ENCODE data around the gene DOCK9.

Gene DOCK9, protein sequence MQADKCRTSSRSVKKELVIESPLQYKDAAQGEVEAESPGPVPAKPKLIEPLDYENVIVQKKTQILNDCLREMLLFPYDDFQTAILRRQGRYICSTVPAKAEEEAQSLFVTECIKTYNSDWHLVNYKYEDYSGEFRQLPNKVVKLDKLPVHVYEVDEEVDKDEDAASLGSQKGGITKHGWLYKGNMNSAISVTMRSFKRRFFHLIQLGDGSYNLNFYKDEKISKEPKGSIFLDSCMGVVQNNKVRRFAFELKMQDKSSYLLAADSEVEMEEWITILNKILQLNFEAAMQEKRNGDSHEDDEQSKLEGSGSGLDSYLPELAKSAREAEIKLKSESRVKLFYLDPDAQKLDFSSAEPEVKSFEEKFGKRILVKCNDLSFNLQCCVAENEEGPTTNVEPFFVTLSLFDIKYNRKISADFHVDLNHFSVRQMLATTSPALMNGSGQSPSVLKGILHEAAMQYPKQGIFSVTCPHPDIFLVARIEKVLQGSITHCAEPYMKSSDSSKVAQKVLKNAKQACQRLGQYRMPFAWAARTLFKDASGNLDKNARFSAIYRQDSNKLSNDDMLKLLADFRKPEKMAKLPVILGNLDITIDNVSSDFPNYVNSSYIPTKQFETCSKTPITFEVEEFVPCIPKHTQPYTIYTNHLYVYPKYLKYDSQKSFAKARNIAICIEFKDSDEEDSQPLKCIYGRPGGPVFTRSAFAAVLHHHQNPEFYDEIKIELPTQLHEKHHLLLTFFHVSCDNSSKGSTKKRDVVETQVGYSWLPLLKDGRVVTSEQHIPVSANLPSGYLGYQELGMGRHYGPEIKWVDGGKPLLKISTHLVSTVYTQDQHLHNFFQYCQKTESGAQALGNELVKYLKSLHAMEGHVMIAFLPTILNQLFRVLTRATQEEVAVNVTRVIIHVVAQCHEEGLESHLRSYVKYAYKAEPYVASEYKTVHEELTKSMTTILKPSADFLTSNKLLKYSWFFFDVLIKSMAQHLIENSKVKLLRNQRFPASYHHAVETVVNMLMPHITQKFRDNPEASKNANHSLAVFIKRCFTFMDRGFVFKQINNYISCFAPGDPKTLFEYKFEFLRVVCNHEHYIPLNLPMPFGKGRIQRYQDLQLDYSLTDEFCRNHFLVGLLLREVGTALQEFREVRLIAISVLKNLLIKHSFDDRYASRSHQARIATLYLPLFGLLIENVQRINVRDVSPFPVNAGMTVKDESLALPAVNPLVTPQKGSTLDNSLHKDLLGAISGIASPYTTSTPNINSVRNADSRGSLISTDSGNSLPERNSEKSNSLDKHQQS (N-terminal part only)

DNA sequence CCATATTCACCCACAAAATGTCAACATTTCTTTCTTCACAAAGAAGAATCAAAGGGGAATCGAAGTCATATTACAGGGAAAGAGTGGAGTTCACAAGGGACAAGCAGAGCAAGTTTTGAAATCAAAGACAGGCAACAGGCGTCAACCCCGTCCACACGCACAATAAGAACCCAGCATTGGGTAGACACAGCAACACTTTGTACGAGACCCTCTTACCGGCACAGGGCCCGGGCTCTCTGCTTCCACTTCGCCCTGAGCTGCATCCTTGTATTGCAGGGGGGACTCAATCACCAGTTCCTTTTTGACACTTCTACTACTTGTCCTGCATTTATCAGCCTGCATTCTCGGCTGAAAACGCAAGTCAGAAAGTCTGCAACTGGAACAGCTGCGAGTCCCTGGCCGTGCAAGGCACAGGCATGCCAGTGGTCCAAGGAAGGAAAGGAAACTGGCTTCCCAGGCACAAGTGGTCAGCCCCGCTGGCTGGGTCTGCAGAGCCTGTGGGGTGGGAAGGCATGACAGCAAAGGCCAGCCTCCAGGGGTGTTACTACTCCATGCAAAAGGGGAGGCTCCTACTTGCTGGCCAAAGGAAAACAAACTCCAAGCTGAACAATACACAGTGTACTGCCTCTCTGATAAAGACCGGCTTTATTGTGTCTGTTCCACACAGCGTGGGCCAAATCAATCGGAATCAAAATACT is at the start of gene DOCK9:
Gene DOCK9, minus strand, starts transcription at position 497 of the 698 bp plus-strand sequence. Its CDS starts 155 bp downstream, at position 342.
- TF ChIP-seq, protein P1, sequence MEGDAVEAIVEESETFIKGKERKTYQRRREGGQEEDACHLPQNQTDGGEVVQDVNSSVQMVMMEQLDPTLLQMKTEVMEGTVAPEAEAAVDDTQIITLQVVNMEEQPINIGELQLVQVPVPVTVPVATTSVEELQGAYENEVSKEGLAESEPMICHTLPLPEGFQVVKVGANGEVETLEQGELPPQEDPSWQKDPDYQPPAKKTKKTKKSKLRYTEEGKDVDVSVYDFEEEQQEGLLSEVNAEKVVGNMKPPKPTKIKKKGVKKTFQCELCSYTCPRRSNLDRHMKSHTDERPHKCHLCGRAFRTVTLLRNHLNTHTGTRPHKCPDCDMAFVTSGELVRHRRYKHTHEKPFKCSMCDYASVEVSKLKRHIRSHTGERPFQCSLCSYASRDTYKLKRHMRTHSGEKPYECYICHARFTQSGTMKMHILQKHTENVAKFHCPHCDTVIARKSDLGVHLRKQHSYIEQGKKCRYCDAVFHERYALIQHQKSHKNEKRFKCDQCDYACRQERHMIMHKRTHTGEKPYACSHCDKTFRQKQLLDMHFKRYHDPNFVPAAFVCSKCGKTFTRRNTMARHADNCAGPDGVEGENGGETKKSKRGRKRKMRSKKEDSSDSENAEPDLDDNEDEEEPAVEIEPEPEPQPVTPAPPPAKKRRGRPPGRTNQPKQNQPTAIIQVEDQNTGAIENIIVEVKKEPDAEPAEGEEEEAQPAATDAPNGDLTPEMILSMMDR (IDR thresholded peaks at IDR 0.05) = no peak
- H3K4me3 ChIP-seq (ENCODE audit: low read depth, low read length) = peak within 1 kb of the TSS; percentile 17
- H3K9ac ChIP-seq = no peak within 1 kb of the TSS
- no peaks in the 10 kb centered on the region for H3K9me3 ChIP-seq (ENCODE audit: control insufficient read depth, low read length)
- no peak within 1 kb of the TSS for H3K4me2 ChIP-seq (ENCODE audit: low read length)
- H3K27me3 ChIP-seq (ENCODE audit: control insufficient read depth, insufficient read depth, low read length) = no peaks in the 10 kb centered on the region
- H3K27ac ChIP-seq = peak within 1 kb of the TSS; percentile 53
- no peak within 1 kb of the TSS for H2AFZ ChIP-seq
- peaks cover 2% of the 10 kb centered on the region for H3K4me1 ChIP-seq
- peaks cover 2% of the 10 kb centered on the region for H3K79me2 ChIP-seq
- no peaks in the 10 kb centered on the region for H3K36me3 ChIP-seq (ENCODE audit: control insufficient read depth, insufficient read depth, low read length)

DNA sequence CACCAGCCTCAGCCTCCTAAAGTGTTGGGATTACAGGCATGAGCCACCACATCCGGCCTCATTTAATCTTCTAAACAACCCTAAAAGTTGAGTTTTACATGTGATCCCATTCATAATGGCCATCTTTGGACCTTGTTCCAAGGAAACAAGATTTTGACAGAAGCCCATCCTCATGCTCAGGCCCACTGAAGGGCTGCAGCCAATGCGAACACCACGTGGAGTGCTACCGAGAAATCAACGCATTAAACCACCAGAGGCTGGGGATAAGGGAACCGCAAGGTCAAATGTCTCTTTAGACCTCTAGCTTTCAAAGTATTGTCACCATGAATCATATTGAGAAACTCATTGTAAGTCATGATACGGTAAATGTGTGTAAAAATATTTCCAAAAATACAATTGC is 49.4 kb upstream of the DOCK9 start:
- H3K9me3 ChIP-seq (ENCODE audit: control insufficient read depth, low read length) = no peaks in the 10 kb centered on the region
- TF ChIP-seq, protein P1 (IDR thresholded peaks at IDR 0.05) = no peak
- peaks cover 6% of the 10 kb centered on the region for H3K79me2 ChIP-seq
- H3K9ac ChIP-seq = no peak overlapping the region
- no peak overlapping the region for H3K27ac ChIP-seq
- H3K4me3 ChIP-seq (ENCODE audit: low read depth, low read length) = no peak overlapping the region
- no peak overlapping the region for H2AFZ ChIP-seq
- peaks cover 6% of the 10 kb centered on the region for H3K4me1 ChIP-seq
- no peaks in the 10 kb centered on the region for H3K36me3 ChIP-seq (ENCODE audit: control insufficient read depth, insufficient read depth, low read length)
- H3K4me2 ChIP-seq (ENCODE audit: low read length) = no peak overlapping the region
- no peaks in the 10 kb centered on the region for H3K27me3 ChIP-seq (ENCODE audit: control insufficient read depth, insufficient read depth, low read length)

DNA sequence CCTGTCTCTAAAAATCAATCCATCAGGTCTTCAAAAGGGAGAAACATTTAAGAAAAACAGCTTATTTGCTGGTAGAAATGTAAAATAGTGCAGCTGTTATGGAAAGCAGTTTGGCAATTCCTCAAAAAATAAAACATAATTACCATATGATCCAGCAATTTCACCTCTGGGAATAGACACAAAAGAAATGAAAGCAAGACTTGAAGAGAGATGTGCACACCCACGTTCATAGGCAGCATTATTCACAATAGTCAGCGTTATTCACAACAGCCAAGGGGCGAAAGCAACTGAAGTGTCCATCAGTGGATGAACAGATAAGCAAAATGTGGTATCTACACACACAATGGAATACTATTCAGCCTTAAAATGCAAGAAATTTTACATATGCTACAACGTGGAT is 45.1 kb upstream of the DOCK9 start:
- H3K27me3 ChIP-seq (ENCODE audit: control insufficient read depth, insufficient read depth, low read length) = no peaks in the 10 kb centered on the region
- H3K4me3 ChIP-seq (ENCODE audit: low read depth, low read length) = no peak overlapping the region
- TF ChIP-seq, protein P1 (IDR thresholded peaks at IDR 0.05) = no peak
- H3K9ac ChIP-seq = no peak overlapping the region
- H3K27ac ChIP-seq = no peak overlapping the region
- no peaks in the 10 kb centered on the region for H3K36me3 ChIP-seq (ENCODE audit: control insufficient read depth, insufficient read depth, low read length)
- peaks cover 7% of the 10 kb centered on the region for H3K79me2 ChIP-seq
- H3K4me2 ChIP-seq (ENCODE audit: low read length) = no peak overlapping the region
- H3K4me1 ChIP-seq = peaks cover 3% of the 10 kb centered on the region
- no peaks in the 10 kb centered on the region for H3K9me3 ChIP-seq (ENCODE audit: control insufficient read depth, low read length)
- H2AFZ ChIP-seq = no peak overlapping the region

DNA sequence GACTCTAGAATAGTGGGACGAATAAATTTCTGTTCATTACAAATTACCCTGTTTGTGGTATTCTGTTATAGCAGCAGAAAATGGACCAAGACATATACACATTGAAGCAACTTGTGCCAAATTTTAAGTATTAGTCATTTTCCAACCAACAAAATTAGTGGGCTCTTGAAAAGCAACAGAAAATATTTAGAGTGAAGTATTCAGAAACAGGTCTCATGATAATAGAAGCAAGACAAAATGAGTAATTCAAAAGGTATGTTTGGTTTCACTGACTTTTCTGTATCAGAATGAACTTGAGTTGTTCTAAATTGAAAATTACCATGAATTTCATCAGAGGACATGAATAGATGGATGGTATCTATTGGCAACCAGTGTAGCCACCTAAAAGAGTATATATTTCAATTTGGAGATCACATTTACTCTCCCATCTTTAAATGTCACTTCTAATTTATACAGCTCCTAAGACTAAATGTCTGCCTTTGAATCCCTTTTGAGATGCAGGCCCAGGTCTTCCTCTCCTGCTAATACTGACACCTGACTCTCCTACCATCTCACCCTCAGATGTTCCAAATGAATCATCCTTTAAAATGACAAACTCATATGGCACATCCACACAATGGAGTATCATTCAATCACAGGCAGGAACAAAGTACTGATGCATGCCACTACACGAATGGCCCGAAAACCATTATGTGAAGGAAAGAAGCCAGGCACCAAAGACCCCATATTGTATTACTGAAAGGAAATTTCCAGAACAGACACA is 40.7 kb upstream of the DOCK9 start:
- Histone ChIP-seq H3K4me1 (peaks cover 3% of the 10 kb centered on the region), H3K9ac (no peak overlapping the region), H3K4me3 (ENCODE audit: low read depth, low read length) (no peak overlapping the region), H3K27ac (no peak overlapping the region), H3K79me2 (peaks cover 4% of the 10 kb centered on the region), H3K36me3 (ENCODE audit: control insufficient read depth, insufficient read depth, low read length) (no peaks in the 10 kb centered on the region), H3K9me3 (ENCODE audit: control insufficient read depth, low read length) (no peaks in the 10 kb centered on the region), H3K4me2 (ENCODE audit: low read length) (no peak overlapping the region), H3K27me3 (ENCODE audit: control insufficient read depth, insufficient read depth, low read length) (no peaks in the 10 kb centered on the region), H2AFZ (no peak overlapping the region)
- TF ChIP-seq, protein P1 (IDR thresholded peaks at IDR 0.05) = no peak

Measured in parathyroid adenoma (tissue), 2 donors.